Activated gamma-delta T cell (primary cell): ENCODE measurements around the gene TBC1D24.

Experiments used
- DNase-seq: peaks from one replicate; lab custom pipeline; 2025; lab: John Stamatoyannopoulos, UW

Gene TBC1D24

GRCh38 chr16:2482708-2483534, 8.0 kb downstream of the TBC1D24 start:
- no peak for DNase-seq

- no peak for DNase-seq
Observed at GRCh38 chr16:2483939-2484897, 9.3 kb downstream of the TBC1D24 start.

- no peak for DNase-seq
Observed at GRCh38 chr16:2484898-2485508, 10.1 kb downstream of the TBC1D24 start.

GRCh38 chr16:2485811-2486507, 11.0 kb downstream of the TBC1D24 start:
- DNase-seq, result no peak

DNA sequence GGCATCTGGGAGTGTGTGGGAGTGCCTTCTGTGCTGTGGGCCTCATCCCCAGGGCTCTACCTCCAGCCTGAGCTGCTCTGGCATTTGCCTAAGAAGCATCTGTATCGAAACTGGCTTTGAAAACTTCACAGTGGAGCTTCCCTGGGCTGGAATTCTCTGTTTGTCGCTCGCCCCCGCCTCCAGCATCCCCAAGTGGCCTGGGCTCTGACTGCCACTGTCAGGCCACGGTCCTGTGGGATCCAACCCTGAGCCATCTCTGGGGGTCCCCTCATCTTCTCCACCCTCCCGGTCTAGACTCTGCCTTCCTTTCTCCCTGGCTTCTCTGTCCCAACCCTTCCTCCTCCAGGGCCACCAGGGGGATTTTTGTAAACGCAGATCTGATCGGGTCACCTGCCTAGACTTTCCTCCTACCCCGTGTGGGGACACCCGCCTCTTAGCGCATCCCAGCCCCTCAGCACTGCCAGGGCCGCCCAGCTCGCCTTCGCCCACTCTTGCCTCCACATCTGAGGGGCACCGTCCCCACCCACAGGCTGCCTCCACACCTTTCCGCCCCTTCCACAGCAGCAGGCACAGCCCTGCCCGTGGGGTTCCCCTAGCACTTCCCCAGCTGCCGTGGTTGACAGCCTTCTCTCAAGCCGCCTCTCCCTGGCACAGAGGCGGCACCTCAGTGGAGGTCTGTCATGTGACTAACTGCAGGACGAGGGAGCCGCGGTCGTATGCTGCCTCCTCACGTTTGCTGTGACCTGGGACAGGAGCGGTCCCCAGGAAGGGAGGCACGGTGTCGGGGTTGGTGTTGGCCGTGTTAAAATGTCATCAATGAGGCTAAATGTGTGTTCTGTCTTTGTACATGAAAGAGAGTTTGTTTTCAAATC, 12.0 kb downstream of the TBC1D24 start:
- peak; percentile 40 for DNase-seq

GRCh38 chr16:2487517-2487842, 12.6 kb downstream of the TBC1D24 start:
- no peak for DNase-seq

- no peak for DNase-seq
Observed at GRCh38 chr16:2487903-2488531, 13.1 kb downstream of the TBC1D24 start.

DNA sequence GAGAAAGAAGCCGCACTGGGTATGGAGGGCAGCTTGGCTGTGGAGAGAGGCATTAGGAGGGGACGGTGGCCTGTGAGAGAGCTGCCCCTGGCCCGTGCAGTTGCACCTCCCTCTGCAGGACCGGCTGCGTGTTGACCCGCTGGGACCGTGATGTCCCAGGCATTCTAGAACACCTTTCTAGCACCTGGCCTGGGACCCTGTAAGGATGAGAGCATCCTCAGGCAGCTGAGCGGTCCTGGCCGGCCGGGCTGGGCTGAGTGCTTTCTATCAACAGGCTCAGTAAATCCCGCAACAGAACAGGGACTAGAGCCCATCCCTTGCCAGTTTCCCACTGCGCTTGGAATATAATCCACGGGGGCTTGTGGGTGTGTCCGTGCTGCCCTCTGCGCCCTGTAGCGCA, 14.7 kb downstream of the TBC1D24 start:
- no peak for DNase-seq

DNA sequence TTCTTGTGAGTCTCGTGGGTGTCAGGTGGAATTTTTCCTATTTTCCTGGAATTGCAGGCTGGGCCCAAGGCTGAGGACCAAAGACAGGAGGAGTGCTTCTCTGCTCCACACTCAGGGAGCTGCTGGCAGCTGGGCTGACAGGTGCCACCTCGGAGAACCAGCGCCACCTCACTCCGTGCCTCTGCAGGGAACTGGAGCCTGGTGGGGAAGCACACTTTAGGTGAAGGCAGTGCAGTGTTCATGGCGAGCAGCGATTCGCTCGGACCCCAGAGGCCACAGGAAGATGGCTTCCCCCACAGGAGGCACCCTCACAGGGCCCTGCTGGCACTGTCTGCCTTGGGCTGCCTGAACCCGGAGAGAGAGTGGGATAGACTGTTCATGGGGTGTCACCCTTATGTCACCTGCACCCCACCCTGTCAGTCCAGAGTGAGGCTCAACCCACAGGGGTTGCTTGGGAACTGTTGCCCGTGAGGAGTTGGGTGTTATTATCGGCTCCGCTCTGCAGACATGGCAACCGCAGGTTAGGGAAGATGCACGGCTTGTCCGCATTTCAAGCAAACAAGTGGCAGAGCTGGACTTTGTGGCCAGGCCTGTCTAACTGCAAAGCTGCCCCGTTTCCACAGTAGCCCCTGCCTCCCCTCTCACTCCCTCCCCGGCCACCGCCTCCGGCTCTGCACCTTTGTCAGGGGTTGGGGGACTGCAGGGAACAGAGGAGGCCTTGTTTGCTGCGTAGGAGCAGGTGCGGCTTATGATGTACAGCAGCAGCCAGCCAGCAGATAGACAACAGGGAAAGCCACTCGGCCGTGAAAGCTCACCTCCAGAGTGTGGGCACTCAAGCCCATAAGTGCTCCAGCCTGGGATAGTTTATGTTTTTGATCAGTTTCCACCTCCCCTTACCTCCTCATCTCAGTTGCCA, 15.5 kb downstream of the TBC1D24 start:
- no peak for DNase-seq

DNA sequence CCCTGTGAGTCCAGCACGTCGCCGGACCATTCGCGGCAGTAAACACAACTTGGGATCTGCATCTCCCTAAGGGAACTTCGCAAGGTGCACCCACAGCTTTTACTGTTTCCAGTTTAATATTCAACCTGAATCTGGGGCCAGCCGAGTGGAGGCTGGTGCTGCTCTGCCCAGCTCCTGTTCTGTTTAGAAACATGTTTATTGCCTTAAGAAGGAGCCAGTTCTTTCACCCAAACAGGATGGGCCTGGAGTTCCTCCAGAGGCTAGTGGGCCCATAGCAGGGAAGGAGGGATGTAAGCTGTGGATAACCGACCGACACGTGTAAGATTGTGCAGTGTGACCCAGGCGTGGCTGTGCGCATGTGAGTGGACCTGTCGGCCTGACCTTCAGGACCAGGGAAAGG, 17.4 kb downstream of the TBC1D24 start:
- no peak for DNase-seq

GRCh38 chr16:2493605-2494004, 18.7 kb downstream of the TBC1D24 start:
- DNase-seq, result no peak

- DNase-seq, result no peak
Observed at GRCh38 chr16:2494616-2495015, 19.7 kb downstream of the TBC1D24 start.

DNA sequence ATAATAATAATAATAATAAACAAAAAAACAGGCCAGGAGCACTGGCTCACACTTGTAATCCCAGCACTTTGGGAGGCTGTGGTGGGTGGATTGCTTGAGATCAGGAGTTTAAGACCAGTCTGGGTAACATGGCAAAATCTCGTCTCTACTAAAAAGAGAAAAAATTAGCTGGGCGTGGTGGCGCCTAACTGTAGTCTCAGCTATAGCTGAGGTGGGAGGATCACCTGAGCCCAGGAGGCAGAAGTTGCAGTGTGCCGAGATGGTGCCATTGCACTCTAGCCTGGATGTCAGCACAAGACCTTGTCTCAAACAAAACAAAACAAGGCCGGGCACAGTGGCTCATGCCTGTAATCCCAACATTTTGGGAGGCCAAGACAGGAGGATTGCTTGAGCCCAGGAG, 20.1 kb downstream of the TBC1D24 start:
- no peak for DNase-seq

GRCh38 chr16:2496223-2497115, 21.5 kb downstream of the TBC1D24 start:
- DNase-seq, result no peak

DNA sequence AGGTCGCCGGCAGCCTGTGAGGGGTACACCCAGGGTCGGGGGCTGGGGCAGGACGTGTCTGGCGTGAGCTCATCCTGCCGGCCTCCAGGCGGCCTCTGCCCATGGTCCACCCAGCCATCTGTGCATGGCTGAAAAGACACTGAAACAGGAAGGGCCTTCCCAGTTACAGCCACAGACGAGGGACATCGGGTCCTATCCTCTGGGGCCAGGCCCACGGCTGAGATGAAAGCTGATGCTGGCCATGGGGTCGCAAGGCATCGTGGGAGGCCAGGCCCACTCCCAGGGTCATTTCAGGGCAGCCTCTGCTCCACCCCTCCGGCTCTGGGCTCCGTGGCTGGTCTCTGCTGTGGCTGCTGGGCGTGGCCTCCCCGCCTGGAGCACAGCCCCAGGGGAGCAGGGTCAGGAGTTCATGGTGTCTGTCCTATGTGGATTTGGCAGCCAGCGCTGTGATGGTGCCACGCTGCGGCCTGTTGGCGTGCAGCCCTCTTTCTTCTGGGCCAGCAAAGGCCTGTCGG, 22.2 kb downstream of the TBC1D24 start:
- no peak for DNase-seq

- DNase-seq, result no peak
Observed at GRCh38 chr16:2497695-2498484, 23.0 kb downstream of the TBC1D24 start.

GRCh38 chr16:2498531-2499253, 23.8 kb downstream of the TBC1D24 start:
- DNase-seq, result no peak
